B cell (primary cell): ENCODE results near the gene METTL5. TPM values are rescaled to one million over a fixed set of nuclear protein-coding genes. Genes with fewer than 3 reads are reported as not detected.

Source experiments
- ATAC-seq: fragments of 200-7000 bp; cut with Tn5 transposase; one replicate; pipeline ENCODE4 v1.10.0; 2021; ENCODE audit warnings: low read depth, mild to moderate bottlenecking, moderate number of reproducible peaks, moderate library complexity
- CTCF ChIA-PET: fragments of 350-600 bp; sonication (Branson Sonifier 250); formaldehyde crosslinking; loops from one replicate; lab custom pipeline; 2021; ENCODE audit warnings: antibody characterized with exemption, inconsistent platforms; lab: Charles Lee
- POLR2A ChIA-PET: fragments of 350-600 bp; sonication (Branson Sonifier 250); formaldehyde crosslinking; loops from one replicate; lab custom pipeline; 2021; ENCODE audit warnings: antibody characterized with exemption; lab: Charles Lee
- DNase-seq: peaks from one replicate; pipeline ENCODE4 v3.0.0; 2013
- H2AFZ ChIP-seq: 2 replicates; pipeline ENCODE4 v1.6.1; 2012; ENCODE audit warnings: mild to moderate bottlenecking, low read depth, low read length; ENCODE audit not compliant: insufficient read depth, poor library complexity, severe bottlenecking
- H3K27ac ChIP-seq, 2 donors: 1 replicate in 1 of 2; 2 replicates in 1 of 2; pipeline ENCODE4 v1.5.1; 2012 to 2013; ENCODE audit warnings: low read length in 2 of 2, mild to moderate bottlenecking in 2 of 2, moderate library complexity in 1 of 2
- H3K27me3 ChIP-seq, 4 experiments: fragments of 200-600 bp in 1 of 4; sonication (generic) in 1 of 4; replicated peaks in 1 of 4; 1 replicate in 2 of 4; 2 replicates in 2 of 4; pipeline versions ENCODE4 v1.6.1 to v1.7.0; 2013 to 2016; ENCODE audit warnings: low read length in 3 of 4, mild to moderate bottlenecking in 2 of 4, mixed read lengths in 1 of 4, moderate library complexity in 1 of 4; ENCODE audit not compliant: insufficient read depth in 4 of 4, control insufficient read depth in 3 of 4; ENCODE audit errors: control extremely low read depth in 1 of 4
- H3K36me3 ChIP-seq, 2 experiments: replicated peaks in 1 of 2; 1 replicate in 1 of 2; 2 replicates in 1 of 2; pipeline versions ENCODE4 v1.6.1 to v1.7.1; 2013; ENCODE audit warnings: low read length in 1 of 2; ENCODE audit not compliant: insufficient read depth in 2 of 2, control insufficient read depth in 1 of 2; ENCODE audit errors: control extremely low read depth in 1 of 2, extremely low read depth in 1 of 2
- H3K4me1 ChIP-seq, 2 donors: fragments of 200-600 bp in 1 of 2; sonication (generic) in 1 of 2; 1 replicate in 1 of 2; 2 replicates in 1 of 2; pipeline versions ENCODE4 v1.5.1 to v1.6.1; 2013 to 2017; ENCODE audit warnings: low read length in 2 of 2; ENCODE audit not compliant: control insufficient read depth in 2 of 2, insufficient read depth in 2 of 2
- H3K4me2 ChIP-seq: replicated peaks from 2 replicates; pipeline ENCODE3; 2012; ENCODE audit warnings: mild to moderate bottlenecking, low read depth, low read length; ENCODE audit not compliant: poor library complexity, severe bottlenecking
- H3K4me3 ChIP-seq, 5 experiments: fragments of 200-600 bp in 1 of 5; sonication (generic) in 1 of 5; 1 replicate in 3 of 5; 2 replicates in 2 of 5; pipeline versions ENCODE4 v1.5.1 to v1.7.0; 2011 to 2016; ENCODE audit warnings: low read length in 4 of 5, mild to moderate bottlenecking in 4 of 5, low read depth in 2 of 5, control low read depth in 1 of 5, moderate library complexity in 1 of 5; ENCODE audit not compliant: insufficient read depth in 1 of 5; ENCODE audit errors: control extremely low read depth in 1 of 5, extremely low read depth in 1 of 5
- H3K79me2 ChIP-seq: fragments of 200-600 bp; sonication (generic); one replicate; pipeline ENCODE4 v1.6.0; 2016; ENCODE audit warnings: low read length; ENCODE audit not compliant: control insufficient read depth, insufficient read depth
- H3K9ac ChIP-seq: fragments of 200-600 bp; sonication (generic); 2 replicates; pipeline ENCODE4 v1.6.1; 2017; ENCODE audit warnings: mild to moderate bottlenecking, low read length, moderate library complexity
- H3K9me3 ChIP-seq, 3 donors: one replicate each; pipeline versions ENCODE4 v1.6.1 to v1.7.1; 2013; ENCODE audit warnings: low read length in 2 of 3; ENCODE audit not compliant: control insufficient read depth in 2 of 3, insufficient read depth in 1 of 3; ENCODE audit errors: control extremely low read depth in 1 of 3
- H4K20me1 ChIP-seq: 2 replicates; pipeline ENCODE4 v1.6.0; 2012; ENCODE audit warnings: mild to moderate bottlenecking, low read length; ENCODE audit not compliant: insufficient read depth, control insufficient read depth, poor library complexity, severe bottlenecking
- H3K27ac Mint-ChIP-seq: one replicate; pipeline ENCODE4 v1.8.0; 2021; ENCODE audit warnings: mixed read lengths
- H3K27me3 Mint-ChIP-seq: one replicate; pipeline ENCODE4 v1.8.0; 2021; ENCODE audit warnings: mixed read lengths
- H3K4me1 Mint-ChIP-seq: one replicate; pipeline ENCODE4 v1.8.0; 2021; ENCODE audit warnings: mixed read lengths
- H3K4me3 Mint-ChIP-seq: one replicate; pipeline ENCODE4 v1.8.0; 2021; ENCODE audit warnings: mixed read lengths
- H3K9me3 Mint-ChIP-seq: one replicate; pipeline ENCODE4 v1.8.0; 2022; ENCODE audit warnings: mixed read lengths; ENCODE audit not compliant: insufficient read depth
- CTCF ChIP-seq: fragments of 200-600 bp; IDR thresholded peaks from one replicate; pipeline ENCODE4 v1.8.0; 2022; ENCODE audit warnings: antibody characterized with exemption, mild to moderate bottlenecking
- EZH2 ChIP-seq: IDR thresholded peaks from 2 replicates; pipeline ENCODE4 v1.6.1; 2012; ENCODE audit warnings: borderline replicate concordance, low read depth, mild to moderate bottlenecking, moderate library complexity, low read length; ENCODE audit not compliant: insufficient read depth, poor library complexity, severe bottlenecking
- WGBS: methylation state at CpG from one replicate; pipeline ENCODE4 v1.1.5; 2013; ENCODE audit warnings: missing lambda C conversion rate; ENCODE audit not compliant: insufficient coverage; 5-methylcytosine and 5-hydroxymethylcytosine counted together
- intact Hi-C: fragments of 100-400 bp; cut with micrococcal nuclease; formaldehyde crosslinking; loops from one replicate; pipeline ENCODE4 v1.10.0; 2022
- polyA plus RNA-seq: library from polyadenylated mRNA; depleted of rRNA; stranded (reverse); fragments of >200 nt; gene quantifications from 2 replicates; pipeline ENCODE4 v1.2.3, GENCODE V29; 2012
- total RNA-seq, 2 donors: library from RNA; stranded (reverse); fragments of 120-200 nt in 1 of 2; gene quantifications; 1 replicate in 1 of 2; 2 replicates in 1 of 2; pipeline versions ENCODE4 v1.2.3 to v1.2.4, GENCODE V29; 2013 to 2022

METTL5 gene
- total and polyA plus RNA-seq, 2 donors (not counting 1 experiment from before 2014, with no cell fraction given): 12.7 to 36.4 TPM

DNA sequence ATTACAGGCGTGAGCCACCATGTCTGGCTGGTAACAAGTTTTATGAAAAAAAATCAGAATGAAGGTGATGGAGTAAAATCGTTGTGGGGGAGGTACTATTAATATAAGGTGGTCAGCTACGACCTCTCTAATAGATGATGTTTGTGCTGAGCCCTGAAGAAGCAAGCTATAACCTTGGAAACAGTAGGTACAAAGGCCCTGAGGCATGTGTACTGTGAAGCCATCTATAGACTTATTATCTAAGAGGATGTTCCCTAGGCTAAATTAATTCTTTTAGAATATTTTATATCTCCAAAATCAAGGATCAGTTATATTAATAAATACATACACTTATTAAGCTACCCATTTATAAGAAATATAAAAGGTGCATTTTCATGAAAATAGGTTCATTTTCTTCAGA is 49.4 kb downstream of the METTL5 start:
- no peak overlapping the region for H3K4me3 Mint-ChIP-seq

DNA sequence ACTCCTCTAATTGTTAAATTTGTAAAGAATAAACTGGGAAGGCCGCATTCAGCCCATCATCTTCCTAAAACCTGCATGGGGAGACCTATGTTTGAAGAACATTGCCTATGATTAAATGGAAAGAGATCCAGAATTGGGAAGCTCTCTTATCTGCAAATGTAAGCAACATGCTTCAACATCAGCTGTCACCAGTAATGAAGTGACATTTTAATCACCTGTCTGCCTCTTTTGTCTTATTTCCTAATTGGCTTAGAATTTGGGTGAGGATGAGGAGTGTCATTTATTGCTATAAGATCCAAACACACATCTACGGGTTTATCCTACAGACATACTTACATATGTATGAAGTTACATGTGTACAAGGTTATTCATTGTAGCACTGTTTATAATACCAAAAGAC is 52.1 kb downstream of the METTL5 start:
- Mint-ChIP-seq H3K27ac (no peak overlapping the region), H3K27me3 (peaks cover 13% of the 10 kb centered on the region), H3K4me1 (peaks cover 10% of the 10 kb centered on the region), H3K4me3 (no peak overlapping the region), H3K9me3 (no peaks in the 10 kb centered on the region)
- H3K9me3 ChIP-seq: peaks cover 0 to 13% (median 0%) of the 10 kb centered on the region in 3 donors
- no CpG with 5 or more reads among the region's 2 CpGs for WGBS
- H3K9ac ChIP-seq: no peak overlapping the region
- no peak overlapping the region for H3K4me3 ChIP-seq
- ChIA-PET POLR2A (no interaction called here), CTCF (no interaction called here)
- H2AFZ ChIP-seq: no peak overlapping the region
- DNase-seq (no peak), ATAC-seq (no peak)
- intact Hi-C loops: no loop called here
- H3K4me1 ChIP-seq: peaks cover 14 to 15% of the 10 kb centered on the region in 2 donors
- peaks cover 0 to 28% (median 15%) of the 10 kb centered on the region in 4 experiments for H3K27me3 ChIP-seq
- TF ChIP-seq EZH2 (no peak), CTCF (no peak)
- no peaks in the 10 kb centered on the region for H3K36me3 ChIP-seq
- no peak overlapping the region for H3K4me2 ChIP-seq
- no peak overlapping the region for H3K27ac ChIP-seq
- H4K20me1 ChIP-seq: no peaks in the 10 kb centered on the region
- H3K79me2 ChIP-seq: no peaks in the 10 kb centered on the region

More for the DNA sequence above, 49.4 kb downstream of the METTL5 start:
- Histone ChIP-seq H3K9me3 (no peaks in the 10 kb centered on the region), H3K4me3 (no peak overlapping the region), H3K79me2 (no peaks in the 10 kb centered on the region), H4K20me1 (no peaks in the 10 kb centered on the region), H3K27me3 (peaks cover 0 to 3% (median 2%) of the 10 kb centered on the region in 4 experiments), H3K27ac (no peak overlapping the region), H2AFZ (no peak overlapping the region), H3K4me1 (no peaks in the 10 kb centered on the region), H3K9ac (no peak overlapping the region), H3K36me3 (no peaks in the 10 kb centered on the region), H3K4me2 (no peak overlapping the region)
- ATAC-seq: no peak
- intact Hi-C loops: no loop called here
- Mint-ChIP-seq H3K27me3 (peaks cover 3% of the 10 kb centered on the region), H3K4me1 (no peaks in the 10 kb centered on the region), H3K27ac (no peak overlapping the region), H3K9me3 (no peaks in the 10 kb centered on the region)
- WGBS: 94% methylated on average over 2 of the region's 3 CpGs
- CTCF ChIA-PET: no interaction called here
- DNase-seq: no peak
- POLR2A ChIA-PET: no interaction called here
- TF ChIP-seq CTCF (no peak), EZH2 (no peak)
